Measurements from ENCODE around the gene PCDHB10. TPM values are rescaled to one million over a fixed set of nuclear protein-coding genes. Genes with fewer than 3 reads are reported as not detected.
"Not testable (repeated sequence)": the region's sequence is repeated elsewhere in the genome, so short reads cannot be mapped to it uniquely, and the experiment has no call there.

The PCDHB10 gene
- not detected for total RNA-seq

DNA sequence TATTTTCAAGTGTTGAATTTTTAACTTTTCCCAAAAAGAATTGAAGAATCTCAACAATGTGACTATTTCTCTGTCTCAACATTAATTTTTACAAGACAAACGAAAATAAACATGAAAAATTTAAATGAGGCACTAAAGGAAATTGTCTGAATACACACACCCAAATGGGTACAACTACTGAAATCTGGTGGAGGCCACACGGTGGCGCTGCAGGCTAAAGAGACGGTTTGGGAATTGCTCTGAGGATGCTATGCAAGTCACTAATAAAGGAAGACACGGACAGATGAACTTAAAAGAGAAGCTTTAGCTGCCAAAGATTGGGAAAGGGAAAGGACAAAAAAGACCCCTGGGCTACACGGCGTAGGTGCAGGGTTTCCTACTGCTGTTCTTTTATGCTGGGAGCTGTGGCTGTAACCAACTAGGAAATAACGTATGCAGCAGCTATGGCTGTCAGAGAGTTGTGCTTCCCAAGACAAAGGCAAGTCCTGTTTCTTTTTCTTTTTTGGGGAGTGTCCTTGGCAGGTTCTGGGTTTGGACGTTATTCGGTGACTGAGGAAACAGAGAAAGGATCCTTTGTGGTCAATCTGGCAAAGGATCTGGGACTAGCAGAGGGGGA, at the start of gene PCDHB10:
PCDHB10 (plus strand) TSS at position 244 of the 616 bp plus-strand sequence; CDS start at position 444, 200 bp downstream.
- Mint-ChIP-seq H3K4me1 (ENCODE audit: low read depth) (no peaks in the 10 kb centered on the region), H3K36me3 (ENCODE audit: insufficient read depth in 2 of 2) (peaks cover 10 to 21% of the 10 kb centered on the region in 2 donors), H3K4me3 (no peak within 1 kb of the TSS), H3K27me3 (ENCODE audit: low read depth) (peaks cover 39% of the 10 kb centered on the region), H3K9me3 (peaks cover 4 to 9% of the 10 kb centered on the region in 2 donors), H3K27ac (no peak within 1 kb of the TSS)
- DNase-seq (peak; percentile 17 to 50), ATAC-seq (replicated peaks in 1 of 2) (no peak)

DNA sequence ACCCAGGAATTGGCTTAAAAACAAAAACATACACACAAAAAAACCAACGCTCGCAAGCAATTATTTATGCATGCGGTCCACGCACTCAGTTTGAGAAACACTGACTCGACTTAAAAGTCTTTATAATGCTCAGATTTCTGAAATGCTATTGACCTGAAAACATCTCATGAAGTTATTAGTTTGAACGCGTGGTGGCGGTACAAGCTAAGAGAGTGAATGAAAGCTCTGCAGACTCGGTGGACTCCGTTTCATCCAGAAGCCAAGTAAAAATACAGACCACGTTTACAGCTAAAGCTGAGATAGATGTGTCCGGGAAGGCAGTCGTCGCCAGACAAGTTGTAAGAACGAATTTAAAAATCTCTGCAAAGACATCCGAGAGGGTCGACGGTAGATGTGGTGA, 42.3 kb upstream of the PCDHB10 start, which contains the start of gene PCDHB6:
PCDHB6 (plus strand) TSS at position 246 of the 400 bp plus-strand sequence. CDS start 201 bp downstream, outside the sequence.
- ATAC-seq (replicated peaks in 1 of 2): no peak
- H3K27me3 Mint-ChIP-seq (ENCODE audit: low read depth): peaks cover 23% of the 10 kb centered on the region

DNA sequence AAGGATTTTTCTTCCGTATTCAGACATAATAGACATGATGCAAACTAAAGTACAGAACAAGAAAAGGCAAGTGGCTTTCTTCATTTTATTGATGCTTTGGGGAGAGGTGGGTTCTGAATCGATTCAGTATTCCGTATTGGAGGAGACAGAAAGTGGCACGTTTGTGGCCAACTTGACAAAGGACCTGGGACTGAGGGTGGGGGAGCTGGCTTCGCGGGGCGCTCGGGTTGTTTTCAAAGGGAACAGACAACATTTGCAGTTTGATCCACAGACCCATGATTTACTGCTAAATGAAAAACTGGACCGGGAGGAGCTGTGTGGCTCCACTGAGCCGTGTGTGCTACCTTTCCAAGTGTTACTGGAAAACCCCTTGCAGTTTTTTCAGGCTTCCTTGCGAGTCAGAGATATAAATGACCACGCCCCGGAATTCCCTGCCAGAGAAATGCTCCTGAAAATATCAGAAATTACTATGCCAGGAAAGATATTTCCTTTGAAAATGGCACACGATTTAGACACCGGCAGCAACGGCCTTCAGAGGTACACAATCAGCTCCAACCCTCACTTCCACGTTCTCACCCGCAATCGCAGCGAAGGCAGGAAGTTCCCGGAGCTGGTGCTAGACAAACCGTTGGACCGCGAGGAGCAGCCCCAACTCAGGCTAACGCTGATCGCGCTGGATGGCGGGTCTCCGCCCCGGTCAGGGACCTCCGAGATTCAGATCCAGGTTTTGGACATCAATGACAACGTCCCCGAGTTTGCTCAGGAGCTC, 41.7 kb upstream of the PCDHB10 start:
- Mint-ChIP-seq H3K27me3 (ENCODE audit: low read depth) (peaks cover 23% of the 10 kb centered on the region), H3K36me3 (ENCODE audit: insufficient read depth in 2 of 2) (peaks cover 10 to 13% of the 10 kb centered on the region in 2 donors), H3K9me3 (peaks cover 6 to 8% of the 10 kb centered on the region in 2 donors), H3K4me3 (no peak overlapping the region), H3K27ac (no peak overlapping the region), H3K4me1 (ENCODE audit: low read depth) (no peaks in the 10 kb centered on the region)
- DNase-seq: no peak
- ATAC-seq (replicated peaks in 1 of 2): no peak

More for the DNA sequence above, 42.3 kb upstream of the PCDHB10 start, which contains the start of gene PCDHB6:
- Mint-ChIP-seq H3K27ac (no peak within 1 kb of the TSS), H3K4me3 (no peak within 1 kb of the TSS), H3K9me3 (peaks cover 6 to 8% of the 10 kb centered on the region in 2 donors), H3K4me1 (ENCODE audit: low read depth) (no peaks in the 10 kb centered on the region), H3K36me3 (ENCODE audit: insufficient read depth in 2 of 2) (peaks cover 10 to 13% of the 10 kb centered on the region in 2 donors)
- peak in 1 of 2 donors; percentile 4 for DNase-seq

DNA sequence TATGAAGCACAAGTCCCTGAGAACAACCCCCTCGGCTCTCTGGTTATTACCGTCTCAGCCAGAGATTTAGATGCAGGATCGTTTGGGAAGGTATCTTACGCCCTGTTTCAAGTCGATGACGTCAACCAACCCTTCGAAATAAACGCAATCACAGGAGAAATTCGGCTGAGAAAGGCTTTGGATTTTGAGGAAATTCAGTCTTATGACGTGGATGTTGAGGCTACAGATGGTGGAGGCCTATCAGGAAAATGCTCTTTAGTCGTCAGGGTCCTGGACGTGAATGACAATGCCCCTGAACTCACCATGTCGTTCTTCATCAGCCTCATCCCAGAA, 41.2 kb upstream of the PCDHB10 start:
- H3K36me3 Mint-ChIP-seq (ENCODE audit: insufficient read depth in 2 of 2): peaks cover 10 to 13% of the 10 kb centered on the region in 2 donors

DNA sequence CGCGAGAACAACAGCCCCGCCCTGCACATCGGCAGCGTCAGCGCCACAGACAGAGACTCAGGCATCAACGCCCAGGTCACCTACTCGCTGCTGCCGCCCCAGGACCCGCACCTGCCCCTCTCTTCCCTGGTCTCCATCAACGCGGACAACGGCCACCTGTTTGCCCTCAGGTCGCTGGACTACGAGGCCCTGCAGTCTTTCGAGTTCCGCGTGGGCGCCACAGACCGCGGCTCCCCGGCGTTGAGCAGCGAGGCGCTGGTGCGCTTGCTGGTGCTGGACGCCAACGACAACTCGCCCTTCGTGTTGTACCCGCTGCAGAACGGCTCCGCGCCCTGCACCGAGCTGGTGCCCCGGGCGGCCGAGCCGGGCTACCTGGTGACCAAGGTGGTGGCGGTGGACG, 40.5 kb upstream of the PCDHB10 start:
- Mint-ChIP-seq H3K36me3 (ENCODE audit: insufficient read depth in 2 of 2) (peaks cover 10 to 14% of the 10 kb centered on the region in 2 donors), H3K27me3 (ENCODE audit: low read depth) (peaks cover 28% of the 10 kb centered on the region)
- H3K9me3 Mint-ChIP-seq; H3K27ac Mint-ChIP-seq; ATAC-seq (replicated peaks in 1 of 2); H3K4me1 Mint-ChIP-seq (ENCODE audit: low read depth); H3K4me3 Mint-ChIP-seq; DNase-seq: not testable (repeated sequence)

More for the DNA sequence above, 41.2 kb upstream of the PCDHB10 start:
- ATAC-seq (replicated peaks in 1 of 2) (no peak), DNase-seq (no peak)
- H3K27me3 Mint-ChIP-seq (ENCODE audit: low read depth): peaks cover 23% of the 10 kb centered on the region
- H3K27ac Mint-ChIP-seq: no peak overlapping the region
- no peak overlapping the region for H3K4me3 Mint-ChIP-seq
- H3K4me1 Mint-ChIP-seq (ENCODE audit: low read depth): no peaks in the 10 kb centered on the region
- H3K9me3 Mint-ChIP-seq: peaks cover 6 to 8% of the 10 kb centered on the region in 2 donors

DNA sequence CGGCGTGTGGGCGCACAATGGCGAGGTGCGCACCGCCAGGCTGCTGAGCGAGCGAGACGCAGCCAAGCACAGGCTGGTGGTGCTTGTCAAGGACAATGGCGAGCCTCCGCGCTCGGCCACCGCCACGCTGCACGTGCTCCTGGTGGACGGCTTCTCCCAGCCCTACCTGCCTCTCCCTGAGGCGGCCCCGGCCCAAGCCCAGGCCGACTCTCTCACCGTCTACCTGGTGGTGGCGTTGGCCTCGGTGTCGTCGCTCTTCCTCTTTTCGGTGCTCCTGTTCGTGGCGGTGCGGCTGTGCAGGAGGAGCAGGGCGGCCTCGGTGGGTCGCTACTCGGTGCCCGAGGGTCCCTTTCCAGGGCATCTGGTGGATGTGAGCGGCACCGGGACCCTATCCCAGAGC, 40.1 kb upstream of the PCDHB10 start:
- ATAC-seq (replicated peaks in 1 of 2); H3K4me1 Mint-ChIP-seq (ENCODE audit: low read depth); H3K27ac Mint-ChIP-seq; DNase-seq; H3K4me3 Mint-ChIP-seq: not testable (repeated sequence)
- peaks cover 10 to 16% of the 10 kb centered on the region in 2 donors for H3K36me3 Mint-ChIP-seq (ENCODE audit: insufficient read depth in 2 of 2)
- peaks cover 33% of the 10 kb centered on the region for H3K27me3 Mint-ChIP-seq (ENCODE audit: low read depth)
- peaks cover 10 to 12% of the 10 kb centered on the region in 2 donors for H3K9me3 Mint-ChIP-seq

DNA sequence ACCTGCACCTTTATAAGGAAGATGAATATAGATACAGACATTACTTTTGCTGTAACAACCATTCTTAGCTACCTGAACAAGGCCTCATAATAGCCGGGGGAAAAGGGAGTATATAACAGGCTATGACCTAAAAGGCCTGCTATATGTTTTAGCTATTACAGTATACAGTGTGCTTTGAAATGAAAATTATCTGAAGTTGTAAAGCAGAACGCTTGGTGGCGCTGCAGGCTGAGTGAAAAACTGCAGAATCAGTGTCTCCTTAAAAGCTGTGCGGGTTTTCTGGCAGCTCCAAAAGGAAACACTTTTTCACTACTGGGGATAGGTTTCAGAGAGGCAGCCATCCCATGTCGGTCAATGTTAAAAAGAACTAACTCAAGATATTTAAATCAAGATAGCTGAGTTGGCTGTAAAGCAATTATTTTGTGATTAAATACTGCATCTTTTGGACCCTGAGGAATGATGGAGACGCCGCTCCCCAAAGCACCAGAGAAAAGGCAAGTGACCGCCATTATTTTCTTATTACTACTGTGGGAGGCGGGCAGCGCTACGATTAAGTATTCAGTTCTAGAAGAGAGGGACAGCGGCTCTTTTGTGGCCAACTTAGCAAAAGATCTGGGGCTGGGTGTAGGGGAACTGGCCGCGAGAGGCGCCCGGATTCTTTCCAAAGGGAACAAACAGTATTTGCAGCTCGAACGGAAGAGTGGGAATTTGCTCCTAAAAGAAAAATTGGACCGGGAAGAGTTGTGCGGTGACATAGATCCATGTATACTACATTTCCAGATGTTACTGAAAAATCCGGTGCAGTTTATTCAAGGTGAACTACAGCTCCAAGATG, 36.4 kb upstream of the PCDHB10 start:
- ATAC-seq (replicated peaks in 1 of 2) (no peak), DNase-seq (no peak)
- Mint-ChIP-seq H3K4me1 (ENCODE audit: low read depth) (no peaks in the 10 kb centered on the region), H3K27me3 (ENCODE audit: low read depth) (peaks cover 27% of the 10 kb centered on the region), H3K9me3 (peaks cover 7 to 10% of the 10 kb centered on the region in 2 donors), H3K4me3 (no peak overlapping the region), H3K27ac (no peak overlapping the region), H3K36me3 (ENCODE audit: insufficient read depth in 2 of 2) (peaks cover 6 to 15% of the 10 kb centered on the region in 2 donors)

DNA sequence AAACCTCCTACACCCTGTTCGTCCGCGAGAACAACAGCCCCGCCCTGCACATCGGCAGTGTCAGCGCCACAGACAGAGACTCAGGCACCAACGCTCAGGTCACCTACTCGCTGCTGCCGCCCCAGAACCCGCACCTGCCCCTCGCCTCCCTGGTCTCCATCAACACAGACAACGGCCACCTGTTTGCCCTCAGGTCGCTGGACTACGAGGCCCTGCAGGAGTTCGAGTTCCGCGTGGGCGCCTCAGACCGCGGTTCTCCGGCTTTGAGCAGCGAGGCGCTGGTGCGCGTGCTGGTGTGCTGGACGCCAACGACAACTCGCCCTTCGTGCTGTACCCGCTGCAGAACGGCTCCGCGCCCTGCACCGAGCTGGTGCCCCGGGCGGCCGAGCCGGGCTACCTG, 34.8 kb upstream of the PCDHB10 start:
- H3K27me3 Mint-ChIP-seq (ENCODE audit: low read depth): peaks cover 19% of the 10 kb centered on the region
- H3K27ac Mint-ChIP-seq; H3K4me1 Mint-ChIP-seq (ENCODE audit: low read depth); ATAC-seq (replicated peaks in 1 of 2); DNase-seq; H3K9me3 Mint-ChIP-seq; H3K4me3 Mint-ChIP-seq; H3K36me3 Mint-ChIP-seq (ENCODE audit: insufficient read depth in 2 of 2): not testable (repeated sequence)

DNA sequence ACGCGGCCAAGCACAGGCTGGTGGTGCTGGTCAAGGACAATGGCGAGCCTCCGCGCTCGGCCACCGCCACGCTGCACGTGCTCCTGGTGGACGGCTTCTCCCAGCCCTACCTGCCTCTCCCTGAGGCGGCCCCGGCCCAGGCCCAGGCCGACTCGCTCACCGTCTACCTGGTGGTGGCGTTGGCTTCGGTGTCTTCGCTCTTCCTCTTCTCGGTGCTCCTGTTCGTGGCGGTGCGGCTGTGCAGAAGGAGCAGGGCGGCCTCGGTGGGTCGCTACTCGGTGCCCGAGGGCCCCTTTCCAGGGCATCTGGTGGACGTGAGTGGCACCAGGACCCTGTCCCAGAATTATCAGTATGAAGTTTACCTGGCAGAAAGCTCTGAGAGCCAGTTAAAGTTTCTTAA, 34.3 kb upstream of the PCDHB10 start:
- not testable (repeated sequence) for H3K4me1 Mint-ChIP-seq (ENCODE audit: low read depth); H3K4me3 Mint-ChIP-seq; H3K9me3 Mint-ChIP-seq; DNase-seq; H3K27ac Mint-ChIP-seq; H3K36me3 Mint-ChIP-seq (ENCODE audit: insufficient read depth in 2 of 2); ATAC-seq (replicated peaks in 1 of 2)
- H3K27me3 Mint-ChIP-seq (ENCODE audit: low read depth): peaks cover 14% of the 10 kb centered on the region

DNA sequence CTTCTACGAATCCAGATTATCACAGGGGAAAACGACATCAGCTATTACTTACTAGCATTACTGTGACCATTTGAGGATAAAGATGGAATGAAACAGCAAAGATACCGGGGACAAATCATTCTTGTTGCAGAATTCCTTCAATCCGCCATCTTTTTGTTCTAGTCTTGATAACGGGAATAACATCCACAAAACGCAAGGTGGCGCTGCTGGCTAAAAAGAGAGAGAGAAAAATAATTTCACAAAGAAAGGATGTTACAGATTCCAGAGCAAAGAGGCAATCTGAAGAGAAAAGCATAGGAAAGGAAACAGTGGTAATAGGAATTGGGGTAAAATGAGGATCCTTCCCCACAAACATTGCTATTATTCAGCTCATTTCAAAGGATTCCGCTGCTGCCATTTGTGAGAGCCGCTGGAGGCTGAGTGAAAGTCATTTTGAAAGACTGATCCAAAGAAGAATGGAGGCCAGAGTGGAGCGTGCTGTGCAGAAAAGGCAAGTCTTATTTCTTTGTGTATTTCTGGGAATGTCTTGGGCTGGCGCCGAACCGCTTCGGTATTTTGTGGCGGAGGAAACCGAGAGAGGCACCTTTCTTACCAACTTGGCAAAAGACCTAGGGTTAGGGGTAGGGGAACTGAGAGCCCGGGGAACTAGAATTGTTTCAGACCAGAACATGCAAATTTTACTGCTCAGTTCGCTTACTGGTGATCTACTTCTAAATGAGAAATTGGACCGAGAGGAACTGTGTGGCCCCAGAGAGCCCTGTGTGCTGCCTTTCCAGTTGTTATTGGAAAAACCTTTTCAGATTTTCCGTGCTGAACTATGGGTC, 19.6 kb upstream of the PCDHB10 start, which contains the start of gene PCDHB7:
PCDHB7 (plus strand) TSS at position 264 of the 824 bp plus-strand sequence; CDS start at position 456, 192 bp downstream.
- no peak for ATAC-seq (replicated peaks in 1 of 2)
- no peak within 1 kb of the TSS for H3K27ac Mint-ChIP-seq
- peaks cover 0 to 5% of the 10 kb centered on the region in 2 donors for H3K9me3 Mint-ChIP-seq
- H3K4me3 Mint-ChIP-seq: peak within 1 kb of the TSS in 1 of 2 donors; percentile 3
- H3K27me3 Mint-ChIP-seq (ENCODE audit: low read depth): peaks cover 16% of the 10 kb centered on the region
- peaks cover 3% of the 10 kb centered on the region for H3K4me1 Mint-ChIP-seq (ENCODE audit: low read depth)
- no peak for DNase-seq
- peaks cover 0 to 4% of the 10 kb centered on the region in 2 donors for H3K36me3 Mint-ChIP-seq (ENCODE audit: insufficient read depth in 2 of 2)

DNA sequence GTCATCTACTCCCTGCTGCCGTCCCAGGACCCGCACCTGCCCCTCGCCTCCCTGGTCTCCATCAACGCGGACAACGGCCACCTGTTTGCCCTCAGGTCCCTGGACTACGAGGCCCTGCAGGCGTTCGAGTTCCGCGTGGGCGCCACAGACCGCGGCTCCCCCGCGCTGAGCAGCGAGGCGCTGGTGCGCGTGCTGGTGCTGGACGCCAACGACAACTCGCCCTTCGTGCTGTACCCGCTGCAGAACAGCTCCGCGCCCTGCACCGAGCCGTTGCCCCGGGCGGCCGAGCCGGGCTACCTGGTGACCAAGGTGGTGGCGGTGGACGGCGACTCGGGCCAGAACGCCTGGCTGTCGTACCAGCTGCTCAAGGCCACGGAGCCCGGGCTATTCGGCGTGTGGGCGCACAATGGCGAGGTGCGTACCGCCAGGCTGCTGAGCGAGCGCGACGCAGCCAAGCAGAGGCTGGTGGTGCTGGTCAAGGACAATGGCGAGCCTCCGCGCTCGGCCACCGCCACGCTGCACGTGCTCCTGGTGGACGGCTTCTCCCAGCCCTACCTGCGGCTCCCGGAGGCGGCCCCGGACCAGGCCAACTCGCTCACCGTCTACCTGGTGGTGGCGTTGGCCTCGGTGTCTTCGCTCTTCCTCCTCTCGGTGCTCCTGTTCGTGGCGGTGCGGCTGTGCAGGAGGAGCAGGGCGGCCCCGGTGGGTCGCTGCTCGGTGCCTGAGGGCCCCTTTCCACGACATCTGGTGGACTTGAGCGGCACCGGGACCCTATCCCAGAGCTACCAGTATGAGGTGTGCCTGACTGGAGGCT, 17.7 kb upstream of the PCDHB10 start:
- H3K9me3 Mint-ChIP-seq; ATAC-seq (replicated peaks in 1 of 2); H3K27ac Mint-ChIP-seq; H3K4me1 Mint-ChIP-seq (ENCODE audit: low read depth); H3K4me3 Mint-ChIP-seq; H3K36me3 Mint-ChIP-seq (ENCODE audit: insufficient read depth in 2 of 2); H3K27me3 Mint-ChIP-seq (ENCODE audit: low read depth); DNase-seq: not testable (repeated sequence)

Measured in activated T-cell treated with anti-CD3 and anti-CD28 coated beads, Interleukin-2, amount 50 U/mL, for 72 hours (primary cell).